Measurements from ENCODE around the gene ANKFY1.

GRCh38 chr17:4297351-4297750 lies 33.6 kb upstream of the ANKFY1 start:
- TF ChIP-seq CTCF (IDR thresholded peaks at IDR 0.05) (no peak), POLR2A (IDR thresholded peaks at IDR 0.05) (no peak)

Measured in vagina (tissue), 2 donors.